Measurements from ENCODE around the gene KRT73. TPM values are rescaled to one million over a fixed set of nuclear protein-coding genes. Genes with fewer than 3 reads are reported as not detected.

Gene KRT73
- total RNA-seq, 2 experiments from 2014 or later = 0.45 to 0.91 TPM

- H3K4me1 Mint-ChIP-seq (ENCODE audit: low read depth) = peaks cover 41% of the 10 kb centered on the region
Observed at GRCh38 chr12:52616680-52617402, 1.5 kb downstream of the KRT73 start.

DNA sequence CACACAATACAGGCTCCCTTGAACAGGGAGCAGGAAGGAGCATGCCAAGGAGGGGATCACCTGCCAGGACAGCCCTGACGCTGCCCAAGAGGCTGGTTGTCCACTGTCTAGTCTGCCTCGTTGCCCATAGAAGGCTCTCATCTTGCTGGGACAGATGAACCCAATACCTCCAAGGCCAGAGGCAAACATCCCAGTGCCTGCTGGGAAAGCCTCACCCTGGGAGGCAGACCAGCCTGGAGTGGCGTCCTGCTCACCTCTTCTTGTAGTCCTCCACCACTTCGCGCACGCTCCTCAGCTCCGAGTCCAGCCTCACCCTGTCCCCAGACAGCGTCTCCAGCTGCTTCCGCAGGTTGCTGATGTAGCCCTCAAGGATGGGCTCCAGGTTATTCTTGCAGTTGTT is 2.4 kb downstream of the KRT73 start:
- no peaks in the 10 kb centered on the region for H3K9me3 Mint-ChIP-seq (ENCODE audit: insufficient read depth)
- peak overlapping the region; percentile 19 for H3K27ac Mint-ChIP-seq
- ATAC-seq (no peak), DNase-seq (peak; percentile 12)
- ChIA-PET POLR2A (no interaction called here), CTCF (interaction anchor here (0.8 to 1.2 kb wide), 2 partner anchors 19 to 30 kb away, joined by 3 to 4 read pairs; no protein-coding TSS in a partner anchor)
- H3K27me3 Mint-ChIP-seq (ENCODE audit: low read depth) = peaks cover 3% of the 10 kb centered on the region
- H3K4me1 Mint-ChIP-seq (ENCODE audit: low read depth) = peaks cover 50% of the 10 kb centered on the region
- no peak overlapping the region for H3K4me3 Mint-ChIP-seq
- H3K36me3 Mint-ChIP-seq (ENCODE audit: low read depth) = no peaks in the 10 kb centered on the region

More at GRCh38 chr12:52616680-52617402, 1.5 kb downstream of the KRT73 start:
- CTCF ChIA-PET = interaction anchor here (0.9 to 1.8 kb wide), 2 partner anchors 28 to 31 kb away, joined by 3 to 5 read pairs; no protein-coding TSS in a partner anchor
- ATAC-seq = no peak
- peak overlapping the region; percentile 60 for H3K27ac Mint-ChIP-seq
- POLR2A ChIA-PET = no interaction called here
- H3K27me3 Mint-ChIP-seq (ENCODE audit: low read depth) = peaks cover 3% of the 10 kb centered on the region
- H3K4me3 Mint-ChIP-seq = no peak overlapping the region
- no peaks in the 10 kb centered on the region for H3K36me3 Mint-ChIP-seq (ENCODE audit: low read depth)
- peak; percentile 7 for DNase-seq
- H3K9me3 Mint-ChIP-seq (ENCODE audit: insufficient read depth) = no peaks in the 10 kb centered on the region

DNA sequence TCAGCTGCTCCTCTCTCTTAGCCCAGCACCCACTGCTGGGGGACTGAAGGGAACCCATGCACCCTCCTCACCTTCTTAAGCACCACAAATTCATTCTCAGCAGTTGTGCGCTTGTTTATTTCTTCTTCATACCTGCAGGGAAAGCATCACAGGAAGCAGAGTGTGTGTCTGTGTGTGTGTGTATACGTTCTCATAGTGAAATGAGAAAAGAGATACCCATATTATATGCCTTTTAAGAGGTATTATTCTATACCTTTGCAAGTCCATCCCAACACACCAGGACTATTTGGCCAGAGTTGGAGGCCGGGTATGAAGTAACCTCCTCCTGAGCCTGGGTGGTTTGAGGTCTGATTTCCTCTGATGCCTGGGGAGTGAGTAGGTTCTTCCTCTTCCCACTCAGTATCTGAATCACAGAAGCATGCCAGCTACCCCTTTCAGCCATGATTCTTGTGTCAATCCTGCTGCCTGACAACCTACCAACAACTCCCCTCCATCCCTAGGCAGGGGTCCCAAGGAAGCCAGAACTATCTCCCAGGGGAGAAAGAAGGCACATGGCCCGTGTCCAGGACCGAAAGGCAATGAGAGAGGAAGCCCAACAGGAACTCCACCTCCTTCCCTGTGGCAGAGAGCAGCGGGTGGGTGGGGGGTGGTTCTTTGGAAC is 3.0 kb downstream of the KRT73 start:
- Mint-ChIP-seq H3K27me3 (ENCODE audit: low read depth) (peaks cover 3% of the 10 kb centered on the region), H3K36me3 (ENCODE audit: low read depth) (no peaks in the 10 kb centered on the region), H3K9me3 (ENCODE audit: insufficient read depth) (no peaks in the 10 kb centered on the region), H3K4me3 (peak overlapping the region; percentile 16), H3K27ac (peak overlapping the region; percentile 19), H3K4me1 (ENCODE audit: low read depth) (peaks cover 56% of the 10 kb centered on the region)
- ATAC-seq (peak; percentile 59), DNase-seq (peak; percentile 20)
- POLR2A ChIA-PET = no interaction called here
- CTCF ChIA-PET = interaction anchor here (0.8 to 1.2 kb wide), 2 partner anchors 18 to 30 kb away, joined by 3 to 4 read pairs; no protein-coding TSS in a partner anchor

- no peak overlapping the region for H3K4me3 Mint-ChIP-seq
- peak overlapping the region; percentile 19 for H3K27ac Mint-ChIP-seq
- ATAC-seq (no peak), DNase-seq (peak; percentile 20)
- ChIA-PET CTCF (interaction anchor here (0.8 to 1.2 kb wide), 2 partner anchors 17 to 29 kb away, joined by 3 to 4 read pairs; no protein-coding TSS in a partner anchor), POLR2A (no interaction called here)
- no peaks in the 10 kb centered on the region for H3K9me3 Mint-ChIP-seq (ENCODE audit: insufficient read depth)
- H3K4me1 Mint-ChIP-seq (ENCODE audit: low read depth) = peaks cover 61% of the 10 kb centered on the region
- H3K27me3 Mint-ChIP-seq (ENCODE audit: low read depth) = peaks cover 3% of the 10 kb centered on the region
- no peaks in the 10 kb centered on the region for H3K36me3 Mint-ChIP-seq (ENCODE audit: low read depth)
Observed at GRCh38 chr12:52614381-52615207, 3.8 kb downstream of the KRT73 start.

DNA sequence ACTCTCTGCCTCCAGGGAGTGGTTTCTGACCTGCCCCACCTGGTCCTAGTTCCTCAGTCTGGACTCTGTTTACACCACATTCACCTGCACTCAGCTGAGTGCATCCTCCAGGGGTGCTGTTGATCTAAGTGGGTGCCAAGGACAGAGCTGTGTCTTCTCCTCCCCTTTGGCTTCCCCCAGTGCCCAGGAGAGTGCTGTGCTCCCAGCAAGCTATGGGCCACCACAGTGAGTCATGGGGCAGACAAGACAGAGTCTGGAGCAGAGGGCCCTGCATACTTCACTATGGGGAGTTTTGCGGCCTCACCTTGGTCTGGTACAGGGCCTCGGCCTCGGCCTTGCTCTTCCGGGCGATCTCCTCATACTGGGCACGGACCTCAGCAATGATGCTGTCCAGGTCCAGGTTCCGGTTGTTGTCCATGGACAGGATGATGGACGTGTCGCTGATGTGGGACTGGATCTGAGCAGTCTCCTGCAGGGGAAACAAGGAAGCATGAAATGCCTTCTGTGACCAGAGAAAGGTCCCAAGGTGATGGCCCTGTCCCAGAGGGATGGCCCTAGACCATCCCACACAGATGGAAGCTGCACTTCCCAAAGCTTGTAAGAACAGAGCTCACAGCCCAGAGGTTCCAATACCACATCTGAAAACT is 4.9 kb downstream of the KRT73 start:
- Mint-ChIP-seq H3K4me1 (ENCODE audit: low read depth) (peaks cover 71% of the 10 kb centered on the region), H3K9me3 (ENCODE audit: insufficient read depth) (no peaks in the 10 kb centered on the region), H3K27me3 (ENCODE audit: low read depth) (peaks cover 6% of the 10 kb centered on the region), H3K4me3 (no peak overlapping the region), H3K36me3 (ENCODE audit: low read depth) (no peaks in the 10 kb centered on the region), H3K27ac (peak overlapping the region; percentile 12)
- ATAC-seq = no peak
- ChIA-PET CTCF (interaction anchor here (1.0 to 3.7 kb wide), 4 partner anchors 11 to 31 kb away, joined by 3 to 31 read pairs (median 4); no protein-coding TSS in a partner anchor), POLR2A (no interaction called here)
- no peak for DNase-seq

DNA sequence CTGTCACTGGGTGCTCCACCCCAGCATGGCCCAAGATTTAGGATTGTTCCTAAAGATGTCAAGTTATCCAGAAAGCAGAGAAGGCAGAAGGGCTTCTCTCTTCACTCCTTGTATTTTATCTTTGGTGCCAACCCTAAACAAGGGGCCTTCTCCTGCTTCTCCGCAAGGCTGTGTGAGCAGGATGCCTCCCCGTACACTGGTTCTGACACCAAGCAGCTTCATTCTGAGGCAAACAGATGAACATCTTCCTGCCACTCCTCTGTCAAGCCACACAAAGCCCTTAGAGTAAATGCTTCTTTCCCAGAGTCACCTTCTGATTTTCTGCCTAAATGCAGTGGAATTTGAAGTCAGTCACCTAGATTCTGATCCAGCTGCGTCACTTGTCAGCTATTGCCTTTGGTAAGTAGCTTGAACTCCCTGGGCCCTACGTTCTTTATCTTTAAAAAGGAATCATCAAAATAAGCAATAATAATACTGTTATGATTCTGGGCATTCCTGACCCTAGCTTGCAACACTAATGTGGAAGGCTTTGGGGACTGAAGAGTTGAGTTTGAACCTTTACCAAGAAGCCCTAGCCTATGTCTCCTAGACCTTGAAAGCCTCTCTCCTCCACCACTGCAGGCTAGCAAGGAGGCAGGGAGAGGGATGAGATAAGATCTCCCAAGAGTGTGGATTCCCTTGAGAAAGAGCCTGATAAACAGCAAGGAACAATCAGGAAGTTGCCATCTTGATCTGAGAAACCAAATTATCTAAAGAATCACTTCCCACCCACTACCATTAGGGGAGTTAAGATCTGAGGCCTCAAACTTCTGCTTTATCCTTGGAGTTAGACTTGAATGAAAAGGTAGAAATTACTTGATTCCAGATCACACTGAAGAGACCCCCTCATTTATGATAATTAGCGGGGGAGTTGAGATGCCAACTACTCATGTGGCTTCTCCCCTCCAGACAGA is 5.7 kb downstream of the KRT73 start:
- ATAC-seq (no peak), DNase-seq (no peak)
- Mint-ChIP-seq H3K9me3 (ENCODE audit: insufficient read depth) (no peaks in the 10 kb centered on the region), H3K36me3 (ENCODE audit: low read depth) (no peaks in the 10 kb centered on the region), H3K27me3 (ENCODE audit: low read depth) (peaks cover 6% of the 10 kb centered on the region), H3K27ac (peak overlapping the region; percentile 58), H3K4me1 (ENCODE audit: low read depth) (peaks cover 75% of the 10 kb centered on the region), H3K4me3 (no peak overlapping the region)
- ChIA-PET CTCF (interaction anchor here (0.8 to 3.7 kb wide), 7 partner anchors 11 to 258 kb away, joined by 3 to 31 read pairs (median 4); no protein-coding TSS in a partner anchor), POLR2A (interaction anchor here (1.2 kb wide), 1 partner anchor 21 kb away, joined by 4 read pairs; no protein-coding TSS in a partner anchor)

GRCh38 chr12:52611080-52611468 is 7.3 kb downstream of the KRT73 start:
- ChIA-PET CTCF (interaction anchor here (1.0 to 3.7 kb wide), 12 partner anchors 8 to 262 kb away, joined by 3 to 31 read pairs (median 4); no protein-coding TSS in a partner anchor), POLR2A (interaction anchor here (1.3 to 1.4 kb wide), 2 partner anchors 10 to 15 kb away, joined by 3 read pairs; partner anchors contain the start of gene KRT72)
- ATAC-seq (no peak), DNase-seq (no peak)
- H3K9me3 Mint-ChIP-seq (ENCODE audit: insufficient read depth) = no peaks in the 10 kb centered on the region
- no peak overlapping the region for H3K4me3 Mint-ChIP-seq
- peak overlapping the region; percentile 66 for H3K27ac Mint-ChIP-seq
- no peaks in the 10 kb centered on the region for H3K36me3 Mint-ChIP-seq (ENCODE audit: low read depth)
- H3K4me1 Mint-ChIP-seq (ENCODE audit: low read depth) = peaks cover 68% of the 10 kb centered on the region
- peaks cover 3% of the 10 kb centered on the region for H3K27me3 Mint-ChIP-seq (ENCODE audit: low read depth)

GRCh38 chr12:52608826-52609630 is 9.3 kb downstream of the KRT73 start:
- H3K9me3 Mint-ChIP-seq (ENCODE audit: insufficient read depth) = no peaks in the 10 kb centered on the region
- H3K4me1 Mint-ChIP-seq (ENCODE audit: low read depth) = peaks cover 65% of the 10 kb centered on the region
- no peak overlapping the region for H3K4me3 Mint-ChIP-seq
- H3K27ac Mint-ChIP-seq = no peak overlapping the region
- ChIA-PET POLR2A (no interaction called here), CTCF (interaction anchor here (0.8 to 2.1 kb wide), 7 partner anchors 13 to 276 kb away, joined by 3 to 6 read pairs (median 5); no protein-coding TSS in a partner anchor)
- H3K27me3 Mint-ChIP-seq (ENCODE audit: low read depth) = peaks cover 3% of the 10 kb centered on the region
- no peaks in the 10 kb centered on the region for H3K36me3 Mint-ChIP-seq (ENCODE audit: low read depth)
- DNase-seq (no peak), ATAC-seq (no peak)

- no peaks in the 10 kb centered on the region for H3K36me3 Mint-ChIP-seq (ENCODE audit: low read depth)
- ChIA-PET POLR2A (no interaction called here), CTCF (interaction anchor here (0.7 to 2.1 kb wide), 6 partner anchors 13 to 271 kb away, joined by 3 to 6 read pairs (median 4); no protein-coding TSS in a partner anchor)
- H3K4me1 Mint-ChIP-seq (ENCODE audit: low read depth) = peaks cover 68% of the 10 kb centered on the region
- no peak overlapping the region for H3K27ac Mint-ChIP-seq
- no peak overlapping the region for H3K4me3 Mint-ChIP-seq
- DNase-seq = no peak
- H3K9me3 Mint-ChIP-seq (ENCODE audit: insufficient read depth) = no peaks in the 10 kb centered on the region
- ATAC-seq = no peak
- peaks cover 3% of the 10 kb centered on the region for H3K27me3 Mint-ChIP-seq (ENCODE audit: low read depth)
Observed at GRCh38 chr12:52608161-52608560, 10.2 kb downstream of the KRT73 start.
